D721Med (cell line): ENCODE measurements around the gene CLK1.
A peak's percentile ranks its signal among the peaks of the same experiment; 100 is the strongest.

ENCODE experiments used
- DNase-seq: peaks from one replicate; pipeline ENCODE4 v3.0.0; 2011; ENCODE audit warnings: low spot score; ENCODE audit not compliant: insufficient read length
- FAIRE-seq: peaks from 2 replicates; lab custom pipeline; 2011; peaks lifted over from hg19 to GRCh38; lab: Jason Lieb, UNC
- TF ChIP-seq, protein P1 (sequence below): IDR thresholded peaks from 2 replicates; pipeline ENCODE4 v1.5.1; 2012; ENCODE audit warnings: mild to moderate bottlenecking, control low read depth; ENCODE audit not compliant: insufficient read depth; ENCODE audit errors: missing control alignments

CLK1 gene

DNA sequence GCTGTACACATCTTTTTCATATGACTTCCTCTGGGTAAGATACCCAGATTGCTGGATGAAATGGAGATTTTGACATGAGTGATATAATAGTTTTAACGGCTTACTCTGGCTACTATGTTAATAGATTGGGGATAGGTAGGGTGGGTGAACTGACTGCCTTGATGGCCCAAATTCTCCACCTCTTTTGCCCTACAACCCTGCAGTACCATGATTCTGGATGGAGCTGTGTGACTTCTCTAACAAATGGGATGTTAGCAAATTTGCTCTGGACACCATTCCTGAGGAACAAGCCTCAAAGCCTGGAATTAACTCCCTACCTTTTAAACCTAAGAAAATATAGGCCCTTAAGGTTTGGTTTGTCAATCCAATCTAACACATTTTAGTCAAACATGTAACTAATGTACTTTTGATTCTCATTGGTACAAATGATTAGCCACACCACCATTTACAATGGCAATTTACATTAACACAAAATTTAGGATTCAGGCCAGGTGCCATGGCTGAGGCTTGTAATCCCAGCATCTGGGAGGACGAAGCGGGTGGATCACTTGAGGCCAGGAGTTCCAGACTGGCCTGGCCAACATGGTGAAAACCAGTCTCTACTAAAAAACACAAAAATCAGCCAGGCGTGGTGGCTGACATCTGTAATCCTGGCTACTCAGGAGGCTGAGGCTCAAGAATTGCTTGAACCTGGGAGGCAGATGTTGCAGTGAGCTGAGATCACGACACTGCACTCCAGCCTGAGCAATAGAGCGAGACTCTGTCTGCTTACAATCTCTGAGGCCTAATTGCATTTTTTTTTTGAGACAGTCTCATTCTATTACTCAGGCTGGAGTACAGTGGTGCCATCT, 12.8 kb downstream of the CLK1 start:
- DNase-seq (no peak), FAIRE-seq (no peak)
- TF ChIP-seq, protein P1, sequence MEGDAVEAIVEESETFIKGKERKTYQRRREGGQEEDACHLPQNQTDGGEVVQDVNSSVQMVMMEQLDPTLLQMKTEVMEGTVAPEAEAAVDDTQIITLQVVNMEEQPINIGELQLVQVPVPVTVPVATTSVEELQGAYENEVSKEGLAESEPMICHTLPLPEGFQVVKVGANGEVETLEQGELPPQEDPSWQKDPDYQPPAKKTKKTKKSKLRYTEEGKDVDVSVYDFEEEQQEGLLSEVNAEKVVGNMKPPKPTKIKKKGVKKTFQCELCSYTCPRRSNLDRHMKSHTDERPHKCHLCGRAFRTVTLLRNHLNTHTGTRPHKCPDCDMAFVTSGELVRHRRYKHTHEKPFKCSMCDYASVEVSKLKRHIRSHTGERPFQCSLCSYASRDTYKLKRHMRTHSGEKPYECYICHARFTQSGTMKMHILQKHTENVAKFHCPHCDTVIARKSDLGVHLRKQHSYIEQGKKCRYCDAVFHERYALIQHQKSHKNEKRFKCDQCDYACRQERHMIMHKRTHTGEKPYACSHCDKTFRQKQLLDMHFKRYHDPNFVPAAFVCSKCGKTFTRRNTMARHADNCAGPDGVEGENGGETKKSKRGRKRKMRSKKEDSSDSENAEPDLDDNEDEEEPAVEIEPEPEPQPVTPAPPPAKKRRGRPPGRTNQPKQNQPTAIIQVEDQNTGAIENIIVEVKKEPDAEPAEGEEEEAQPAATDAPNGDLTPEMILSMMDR: no peak

- FAIRE-seq (no peak), DNase-seq (no peak)
- TF ChIP-seq, protein P1: peak; percentile 18
These were observed 13.8 kb downstream of the CLK1 start for GRCh38 chr2:200850512-200851256.

GRCh38 chr2:200847939-200848338, 16.5 kb downstream of the CLK1 start:
- DNase-seq (no peak), FAIRE-seq (no peak)
- TF ChIP-seq, protein P1: no peak

DNA sequence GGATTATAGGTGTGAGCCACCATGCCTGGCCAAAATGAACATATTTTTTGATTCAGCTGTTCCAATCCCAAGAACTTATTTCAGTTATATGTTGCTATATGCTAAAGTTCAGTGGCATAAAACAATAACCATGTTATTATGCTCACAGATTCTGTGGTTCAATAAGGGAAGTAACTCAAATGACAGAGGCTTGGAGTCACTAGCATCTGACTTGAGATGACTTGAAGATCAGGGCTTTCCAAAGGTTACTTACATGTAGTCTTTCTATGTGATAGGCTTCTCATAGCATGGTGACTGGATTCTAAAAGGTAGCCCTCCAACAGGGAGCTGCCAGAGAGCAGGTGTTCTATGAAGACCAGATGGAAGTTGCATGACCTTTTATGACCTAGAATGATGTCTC, 17.2 kb downstream of the CLK1 start:
- no peak for FAIRE-seq
- TF ChIP-seq, protein P1: no peak
- DNase-seq: no peak

DNA sequence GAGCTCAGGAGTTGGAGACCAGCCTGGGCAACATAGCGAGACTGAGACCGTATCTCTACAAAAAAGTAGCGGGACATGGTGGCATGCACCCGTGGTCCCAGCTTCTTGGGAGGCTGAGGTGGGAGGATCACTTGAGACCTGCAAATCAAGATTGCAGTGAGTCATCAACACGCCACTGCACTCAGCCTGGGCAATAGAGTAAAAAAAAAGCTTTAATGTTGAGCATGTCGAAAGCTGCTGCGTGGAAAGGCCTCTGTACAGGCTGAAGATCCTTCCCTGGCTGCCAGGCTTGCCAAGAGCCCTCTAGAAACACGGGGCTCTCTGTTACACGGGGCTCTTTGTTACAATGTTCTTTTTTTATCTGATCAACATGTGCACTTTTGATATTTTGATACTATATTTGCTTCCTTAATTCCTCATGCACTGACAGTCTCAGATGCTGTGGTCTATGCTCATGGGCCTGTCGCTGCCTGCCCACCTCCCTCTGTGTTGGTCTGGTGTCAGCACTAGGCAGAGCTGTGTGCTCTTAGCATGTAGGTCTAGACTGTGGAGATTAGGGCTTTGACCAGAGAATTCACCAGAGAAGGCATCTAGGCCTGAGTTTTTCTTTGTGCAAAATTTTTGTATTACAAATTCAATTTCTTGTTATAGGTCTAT, 18.7 kb downstream of the CLK1 start:
- TF ChIP-seq, protein P1: no peak
- FAIRE-seq (no peak), DNase-seq (no peak)

- no peak for DNase-seq
- TF ChIP-seq, protein P1: no peak
- FAIRE-seq: no peak
These were observed 19.3 kb downstream of the CLK1 start for GRCh38 chr2:200845194-200845593.
